NCI-H2107 treated with DMSO at 0.1 percent for 48 hours (cell line): Measurements from ENCODE around the gene RNF144A.
"Not testable (repeated sequence)": the region's sequence is repeated elsewhere in the genome, so short reads cannot be mapped to it uniquely, and the experiment has no call there.

Source experiments
- DNase-seq: peaks from one replicate; lab custom pipeline; 2025; ENCODE audit not compliant: unreplicated experiment; lab: John Stamatoyannopoulos, UW

RNF144A gene

DNA sequence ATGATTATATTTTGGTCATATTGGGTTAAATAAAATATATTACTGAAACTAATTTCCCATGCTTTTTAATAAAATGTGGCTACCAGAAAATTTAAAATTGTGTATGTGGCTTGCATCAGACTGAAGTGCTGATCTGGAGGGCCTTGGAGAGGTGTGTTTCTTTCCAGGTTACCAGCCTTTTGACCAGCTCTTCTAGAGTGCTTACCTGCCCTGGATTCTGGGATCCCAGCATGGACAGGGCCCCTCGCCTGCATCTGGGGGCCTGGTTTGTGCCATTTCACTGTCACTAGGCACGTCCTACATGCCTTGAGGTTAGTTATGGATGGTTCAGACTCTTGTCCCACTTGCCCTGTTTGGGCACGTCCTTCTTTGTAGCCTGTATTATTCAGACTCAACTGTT lies 10.5 kb downstream of the RNF144A start:
- DNase-seq, result no peak

DNA sequence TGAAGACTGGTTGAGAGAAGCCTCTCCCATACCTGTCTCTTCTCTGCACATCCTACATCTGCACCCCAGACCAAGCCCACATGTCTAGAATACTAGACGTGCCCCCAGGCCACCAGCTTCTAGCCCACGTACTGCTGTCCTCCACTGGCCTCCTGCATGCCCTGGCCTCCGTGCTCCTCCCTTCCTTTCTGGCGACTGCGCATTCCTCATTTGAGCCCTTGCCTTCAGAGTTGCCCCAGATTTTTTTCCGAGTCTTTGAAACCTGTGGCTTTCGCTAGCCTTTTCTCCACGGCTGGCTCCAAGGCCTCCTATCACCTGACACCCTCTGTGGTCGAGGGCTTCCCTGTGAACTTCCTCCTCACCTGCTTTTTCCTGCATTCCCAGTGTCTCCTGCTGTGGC lies 11.2 kb downstream of the RNF144A start:
- DNase-seq, result peak; percentile 34

DNA sequence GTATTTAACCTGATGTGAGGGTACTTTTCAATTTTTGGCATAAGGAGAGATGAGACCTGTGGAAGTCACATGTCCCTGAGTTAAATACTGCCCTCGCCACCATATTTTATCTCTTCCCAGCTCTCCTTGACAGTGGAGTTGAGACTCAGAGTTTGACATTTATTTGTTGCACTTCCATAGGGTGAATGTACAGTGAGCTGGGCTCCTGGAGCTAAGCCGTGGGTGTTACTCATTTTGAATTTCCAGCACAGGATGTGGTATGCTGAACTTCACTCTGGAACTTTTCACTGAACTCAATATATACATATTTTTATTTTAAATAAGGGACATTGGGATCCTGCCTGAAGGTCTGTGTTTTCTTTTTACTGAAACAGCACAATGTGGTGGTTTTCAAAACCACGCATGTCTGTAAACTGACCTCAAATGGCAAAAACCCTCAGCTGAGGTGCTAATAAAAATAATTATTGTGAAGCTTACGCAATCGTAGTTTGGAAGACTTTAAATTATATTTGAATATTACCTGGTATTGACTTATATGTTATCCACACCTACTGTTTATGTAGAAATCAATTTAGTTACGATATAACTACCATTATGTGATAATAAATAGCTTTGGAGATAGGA lies 12.1 kb downstream of the RNF144A start:
- no peak for DNase-seq

DNA sequence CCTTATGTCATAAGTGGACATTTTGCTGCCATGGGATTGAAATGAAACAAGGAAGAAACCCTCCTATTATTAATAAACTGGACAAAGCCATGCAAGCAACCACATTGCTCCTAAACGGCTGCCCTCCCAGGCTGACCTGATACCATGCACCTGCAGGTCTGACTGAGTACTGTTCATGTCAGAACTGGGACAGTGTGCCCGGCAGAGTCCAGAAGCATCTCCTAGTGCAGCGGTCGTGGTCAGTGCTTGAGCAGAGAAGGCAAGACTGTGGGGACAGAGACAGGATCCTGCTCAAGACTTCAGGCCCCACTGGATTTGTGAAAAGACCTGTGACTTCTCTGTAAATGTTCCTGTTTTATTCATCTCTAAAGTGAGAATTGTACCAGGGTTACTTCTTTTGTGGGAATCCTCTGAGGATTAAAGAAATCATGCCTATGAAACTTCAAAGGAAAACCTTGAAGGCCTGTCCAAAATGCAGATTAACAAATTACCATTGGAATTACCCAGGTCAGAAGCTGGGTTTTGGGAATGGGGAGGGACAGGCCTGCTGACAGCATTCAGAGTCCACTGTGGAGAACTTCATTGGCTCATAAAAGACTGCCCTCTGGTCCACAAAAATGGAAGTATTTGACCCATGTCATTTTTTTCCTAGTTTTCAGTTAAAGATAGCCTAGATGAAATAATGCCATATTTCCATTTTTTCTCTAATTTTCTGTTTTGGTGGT lies 13.9 kb downstream of the RNF144A start:
- no peak for DNase-seq

DNA sequence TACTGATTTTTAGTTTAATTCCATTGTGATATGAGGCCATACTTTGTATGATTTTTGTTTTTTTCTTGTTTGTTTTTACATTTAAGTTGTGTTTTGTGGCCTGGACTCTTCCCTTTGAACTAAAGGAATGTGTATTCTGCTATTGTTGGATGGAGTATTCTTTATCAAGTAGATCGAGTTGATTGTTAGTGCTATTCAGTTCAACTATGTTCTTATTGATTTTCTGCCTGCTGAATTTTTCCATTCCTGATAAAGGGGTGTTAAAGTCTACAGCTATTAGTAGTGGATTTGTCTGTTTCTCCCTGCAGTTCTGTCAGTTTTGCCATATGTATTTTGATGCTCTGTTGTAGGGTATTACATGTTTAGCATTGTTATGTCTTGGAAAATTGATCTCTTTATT lies 14.5 kb downstream of the RNF144A start:
- DNase-seq, result no peak

DNA sequence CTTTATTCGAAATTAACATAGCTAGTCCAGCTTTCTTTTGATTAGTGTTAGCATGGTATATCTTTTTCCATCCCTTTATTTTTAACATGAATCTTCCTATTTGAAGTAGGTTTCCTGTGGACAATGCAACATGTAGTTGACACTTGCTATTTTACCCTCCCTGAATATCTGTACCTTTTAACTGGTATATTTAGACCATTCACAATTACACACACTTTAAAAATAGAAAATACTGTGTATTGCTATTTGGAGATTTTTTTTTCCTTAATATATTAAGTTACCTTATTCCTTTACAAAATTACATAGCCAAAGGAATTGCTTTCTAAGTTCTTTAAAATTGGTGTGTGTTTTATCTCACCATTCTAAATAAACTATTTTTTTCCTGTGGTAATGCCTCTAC lies 15.0 kb downstream of the RNF144A start:
- DNase-seq, result no peak

DNA sequence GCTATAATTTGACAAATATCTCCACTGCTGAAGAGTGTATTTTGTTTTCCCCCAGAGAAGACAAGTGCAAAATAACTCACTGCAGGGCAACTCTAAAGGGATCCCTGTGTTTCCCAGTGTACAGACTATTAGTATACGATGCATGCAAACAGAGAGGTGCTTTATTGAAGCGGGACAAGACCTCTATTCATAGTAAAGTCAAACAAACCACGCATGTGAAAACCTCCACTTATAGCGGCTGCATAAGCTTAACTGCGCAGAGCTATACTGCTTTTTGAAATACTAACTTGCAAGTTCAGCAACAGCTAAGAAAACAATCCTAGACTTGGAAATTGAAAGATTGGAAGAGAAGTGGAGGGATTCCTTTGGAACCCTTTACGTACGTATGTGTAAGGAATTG lies 15.6 kb downstream of the RNF144A start:
- DNase-seq, result no peak

DNA sequence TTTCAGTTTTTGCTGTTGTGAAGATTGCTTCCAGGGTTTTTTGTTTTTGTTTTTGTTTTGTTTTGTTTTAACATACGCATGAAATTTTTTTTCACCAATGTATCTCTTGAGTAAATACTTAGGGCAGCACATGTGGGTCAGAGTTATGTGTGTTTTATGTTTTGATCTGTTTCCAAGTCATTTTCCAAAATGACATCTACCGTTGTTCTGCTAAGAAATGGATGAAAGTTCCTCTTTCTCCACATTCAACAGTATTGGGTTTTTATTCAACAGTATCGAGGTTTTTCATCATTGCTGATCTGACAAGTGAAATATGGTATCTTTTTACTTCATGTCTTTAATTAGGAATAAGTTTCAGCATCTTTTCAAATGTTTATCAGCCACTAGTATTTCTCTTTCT lies 16.7 kb downstream of the RNF144A start:
- DNase-seq, result no peak

DNA sequence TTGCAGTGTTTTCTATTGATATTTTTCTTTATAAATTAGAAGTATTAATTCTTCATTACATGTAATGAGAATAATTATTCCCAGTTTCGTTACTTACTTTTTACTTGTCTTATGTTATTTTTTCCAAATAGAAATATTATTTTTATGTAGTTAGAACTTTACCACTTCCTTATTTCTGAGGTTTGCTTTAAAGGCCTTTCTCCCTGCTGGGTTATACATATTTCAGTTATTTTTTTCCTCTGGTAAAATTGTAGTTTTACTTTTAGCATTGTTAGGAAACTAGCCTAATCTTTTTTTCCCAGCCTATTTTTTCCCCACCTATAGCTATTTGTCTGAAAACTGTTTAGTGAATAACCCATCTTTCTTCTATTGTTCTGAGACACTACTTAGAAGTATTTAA lies 17.1 kb downstream of the RNF144A start:
- no peak for DNase-seq

DNA sequence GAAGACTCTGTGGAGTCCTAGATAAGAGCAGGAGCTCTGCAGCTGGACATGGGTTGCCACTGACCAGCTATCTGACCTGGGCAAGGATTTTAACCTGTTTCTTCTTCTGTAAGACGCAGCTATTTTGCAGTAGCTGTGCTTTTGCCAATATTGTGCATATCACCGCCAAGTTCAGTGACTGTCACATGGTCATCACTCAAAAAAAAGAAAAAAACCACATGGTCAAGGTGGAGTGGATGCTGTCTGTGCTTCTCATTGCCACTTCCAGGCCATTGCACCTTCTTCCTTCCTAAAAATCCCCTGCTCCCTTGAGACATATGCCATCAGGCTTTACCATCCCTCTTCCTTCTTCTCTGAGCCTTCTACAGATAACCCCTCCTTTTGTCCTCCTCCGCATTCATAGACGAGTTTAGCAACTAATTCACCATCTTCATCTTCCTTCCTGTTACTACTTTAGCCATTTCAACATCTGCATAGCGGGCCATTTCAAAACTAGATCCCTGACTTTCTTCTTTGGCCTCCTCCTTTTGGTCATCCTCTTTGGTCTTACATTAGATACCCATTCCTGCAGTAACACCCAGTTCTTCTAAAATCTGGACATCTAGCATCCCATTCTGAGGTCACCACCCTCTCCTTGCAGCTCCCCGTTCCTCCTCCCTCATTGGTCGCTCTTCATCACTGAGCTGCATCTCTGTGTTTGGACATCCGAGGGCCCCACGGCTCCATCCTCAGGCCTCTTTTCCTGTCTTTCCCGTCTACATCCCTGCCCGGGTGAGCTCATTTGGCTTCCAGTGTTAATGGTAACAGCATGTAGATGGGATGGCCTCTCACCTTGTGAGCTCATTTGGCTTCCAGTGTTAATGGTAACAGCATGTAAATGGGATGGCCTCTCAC lies 17.8 kb downstream of the RNF144A start:
- DNase-seq, result no peak

DNA sequence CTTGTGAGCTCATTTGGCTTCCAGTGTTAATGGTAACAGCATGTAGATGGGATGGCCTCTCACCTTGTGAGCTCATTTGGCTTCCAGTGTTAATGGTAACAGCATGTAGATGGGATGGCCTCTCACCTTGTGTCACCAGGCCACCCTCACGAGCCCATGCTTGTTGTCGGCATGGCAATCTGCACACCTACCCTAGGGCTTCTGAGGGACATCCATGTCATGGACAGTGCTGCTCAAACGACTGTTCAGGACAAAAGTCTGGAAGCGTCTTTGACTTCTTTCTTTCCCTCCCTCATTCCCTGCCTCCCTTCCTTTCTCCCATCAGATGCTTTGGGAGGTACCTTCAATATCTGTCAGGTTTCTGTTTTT lies 18.4 kb downstream of the RNF144A start:
- not testable (repeated sequence) for DNase-seq

DNA sequence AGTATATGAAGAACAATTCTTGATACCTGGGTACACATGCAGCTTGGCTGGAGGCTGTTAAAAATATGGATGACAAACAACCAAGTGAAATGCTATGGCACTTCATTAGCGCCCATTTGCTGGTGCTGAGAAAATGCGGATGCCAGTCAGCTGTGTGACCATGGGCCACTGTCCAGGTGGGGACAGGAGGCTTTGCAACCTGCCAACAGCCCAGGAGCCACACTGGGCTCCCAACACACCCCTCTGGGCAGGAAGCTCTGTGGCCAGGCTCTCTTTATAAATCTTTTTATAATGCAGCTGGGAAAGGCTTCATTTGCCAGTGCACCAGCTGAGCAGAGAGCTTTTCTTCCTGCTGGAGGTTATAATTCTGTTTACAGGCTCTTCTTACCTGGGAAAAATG lies 19.9 kb downstream of the RNF144A start:
- DNase-seq, result no peak

DNA sequence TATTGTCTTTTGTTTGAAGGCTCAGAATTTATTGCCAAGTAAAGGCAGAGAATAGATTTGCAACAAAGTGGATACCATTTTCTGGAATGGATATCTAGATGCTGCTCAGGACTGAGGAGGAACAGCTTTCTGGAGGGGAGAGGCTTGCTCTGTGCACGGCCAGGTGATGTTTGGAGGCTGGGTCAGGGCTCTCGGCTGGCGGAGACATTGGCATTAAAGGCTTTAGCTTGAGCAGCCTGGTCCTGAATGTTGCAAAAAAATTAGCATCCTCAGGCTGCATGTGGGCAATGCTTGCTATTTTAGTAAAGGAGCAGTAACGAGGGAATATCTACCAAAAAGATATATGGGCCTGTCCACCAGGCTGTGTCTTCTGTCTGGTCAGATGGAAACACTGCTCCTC lies 20.4 kb downstream of the RNF144A start:
- no peak for DNase-seq

DNA sequence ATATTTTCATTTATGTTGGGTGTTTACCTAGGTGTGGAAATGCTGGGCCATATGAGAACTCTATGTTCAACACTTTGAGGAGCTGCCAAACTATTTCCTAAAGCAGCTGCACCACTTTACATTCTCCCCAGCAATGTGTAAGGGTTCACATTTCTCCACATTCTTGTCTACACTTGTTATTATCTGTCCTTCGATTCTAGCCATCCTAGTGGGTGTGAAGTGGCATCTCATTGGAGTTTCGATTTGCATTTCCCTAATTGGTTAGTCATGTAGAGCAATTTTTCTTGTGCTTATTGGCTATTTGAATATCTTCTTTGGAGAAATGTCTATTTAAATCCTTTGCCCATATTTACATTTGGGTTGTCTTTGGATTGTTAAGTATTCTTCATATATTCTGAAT lies 21.9 kb downstream of the RNF144A start:
- DNase-seq, result no peak

DNA sequence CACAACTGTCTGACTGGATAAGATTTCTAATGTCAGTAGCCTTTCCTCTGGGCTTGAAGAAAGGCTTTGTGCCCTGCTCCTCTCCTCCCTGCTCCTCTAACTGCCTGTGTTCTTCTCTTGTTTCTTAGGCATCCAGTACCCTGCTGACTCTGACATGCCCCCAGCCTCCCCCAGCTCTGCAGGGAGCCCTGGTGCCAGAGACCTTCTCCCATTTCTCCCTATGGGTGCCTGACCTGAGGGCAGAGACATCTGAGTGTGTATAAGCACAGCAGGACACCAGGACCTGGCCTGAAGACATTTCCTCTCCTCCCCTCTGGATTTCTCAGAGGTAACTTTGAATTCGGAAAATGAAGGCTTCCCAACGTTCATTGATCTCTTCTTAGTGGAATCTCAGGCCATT lies 23.6 kb downstream of the RNF144A start:
- no peak for DNase-seq

DNA sequence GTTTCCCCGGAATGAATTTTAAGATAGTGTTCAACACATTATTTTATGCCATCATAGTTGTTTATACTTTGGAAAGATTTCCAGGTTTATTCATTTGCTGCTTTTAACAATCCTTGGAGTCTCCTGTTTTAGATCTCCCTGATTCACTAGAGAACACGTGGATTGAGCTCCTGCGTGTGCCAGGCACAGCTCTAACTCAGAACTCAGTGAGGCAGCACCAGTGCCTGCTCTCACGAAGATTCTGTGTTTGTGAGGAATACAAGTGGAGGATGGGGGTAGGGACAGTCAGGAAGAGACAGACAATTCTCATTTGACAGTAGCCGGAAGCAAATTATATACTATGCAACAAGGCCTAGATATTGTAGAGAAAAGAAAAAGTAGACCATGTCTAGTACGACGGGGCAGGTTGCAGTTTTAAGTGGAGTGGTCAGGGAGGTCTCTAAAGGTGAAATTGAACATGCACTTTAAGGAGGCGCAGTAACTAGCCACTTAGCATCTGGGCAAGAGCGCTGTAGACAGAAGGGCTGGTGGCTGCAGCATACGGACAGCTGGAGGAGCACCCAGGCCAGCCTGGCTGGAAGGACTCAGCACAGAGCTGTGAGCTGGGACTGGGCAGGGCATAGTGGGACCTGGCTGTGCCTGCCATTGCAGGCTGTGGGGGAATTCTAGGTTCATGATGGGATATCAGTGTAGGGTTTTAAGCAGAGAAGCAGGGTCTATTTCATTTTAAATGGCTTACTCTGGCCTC lies 24.3 kb downstream of the RNF144A start:
- DNase-seq, result no peak

DNA sequence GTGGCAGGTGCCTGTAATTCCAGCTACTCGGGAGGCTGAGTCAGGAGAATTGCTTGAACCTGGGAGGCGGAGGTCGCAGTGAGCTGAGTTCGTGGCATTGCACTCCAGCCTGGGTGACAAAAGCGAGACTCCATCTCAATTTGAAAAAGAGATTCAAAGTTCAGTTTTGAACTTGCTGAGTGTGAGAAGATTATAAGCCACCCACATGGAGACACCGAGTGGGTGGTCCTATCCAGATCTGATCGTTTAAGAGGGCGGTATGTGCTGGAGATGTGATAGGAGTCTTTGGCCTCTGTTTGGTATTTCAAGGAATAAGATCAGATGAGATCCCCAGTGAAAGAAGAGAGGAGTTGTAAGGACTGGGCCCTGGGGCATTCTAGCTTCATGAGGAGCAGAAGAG lies 25.6 kb downstream of the RNF144A start:
- DNase-seq, result no peak

DNA sequence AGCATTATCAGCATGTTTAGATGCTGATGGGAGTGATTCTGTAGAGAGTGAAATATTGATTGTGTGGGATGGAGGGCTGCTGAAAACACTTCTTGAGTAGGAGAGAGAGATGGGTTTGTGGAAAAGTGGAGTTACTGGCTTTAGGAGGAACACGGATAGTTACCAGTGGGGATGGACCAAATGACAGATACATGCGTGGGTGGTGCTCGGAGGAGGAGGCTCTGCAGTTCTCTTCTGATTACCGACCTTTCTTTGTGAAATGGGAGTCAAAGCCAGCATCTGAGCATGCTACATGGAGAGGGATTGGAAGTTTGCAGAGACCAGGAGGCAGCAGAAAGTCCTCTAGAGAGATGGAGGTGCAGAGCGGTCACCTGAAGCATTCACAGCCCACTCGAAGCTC lies 26.3 kb downstream of the RNF144A start:
- DNase-seq, result no peak

DNA sequence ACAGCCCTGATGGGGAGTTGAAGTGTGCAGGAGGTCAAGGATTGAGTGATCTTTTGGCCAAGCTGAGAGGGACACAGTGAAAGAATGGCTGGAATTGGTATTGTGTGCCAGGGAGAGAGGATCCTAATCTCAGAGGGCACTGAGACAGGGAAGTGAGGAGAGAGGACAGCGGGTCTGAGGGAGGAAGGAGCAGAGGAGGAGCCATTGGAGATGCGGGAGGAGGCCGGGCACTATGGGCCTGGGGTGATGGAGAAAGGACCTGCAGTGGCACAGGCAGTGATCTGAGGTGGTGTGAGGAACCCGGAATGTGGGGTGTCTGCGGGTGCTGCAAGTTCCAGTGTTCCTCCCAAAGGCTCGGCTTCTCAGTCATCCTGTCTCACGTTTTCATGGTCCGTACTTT lies 26.8 kb downstream of the RNF144A start:
- no peak for DNase-seq

DNA sequence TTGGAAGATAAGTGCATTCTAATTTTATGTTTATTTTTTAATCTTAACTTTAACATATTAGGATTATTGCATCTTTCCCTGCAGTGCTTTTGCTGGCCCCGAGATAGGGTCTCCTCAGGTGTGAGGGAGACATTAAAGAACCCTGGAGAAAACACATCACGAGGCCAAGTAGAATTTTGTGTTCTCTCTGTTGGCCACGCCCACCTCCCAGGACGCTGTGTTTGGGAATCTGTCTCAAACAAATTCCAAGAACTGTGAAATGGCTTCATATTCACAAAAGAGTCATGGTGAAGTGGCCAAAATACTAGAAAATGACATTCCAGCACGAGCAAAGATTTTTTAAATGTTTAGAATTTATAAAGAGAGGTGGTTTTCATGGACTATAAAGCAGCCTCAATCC lies 27.3 kb downstream of the RNF144A start:
- DNase-seq, result no peak

DNA sequence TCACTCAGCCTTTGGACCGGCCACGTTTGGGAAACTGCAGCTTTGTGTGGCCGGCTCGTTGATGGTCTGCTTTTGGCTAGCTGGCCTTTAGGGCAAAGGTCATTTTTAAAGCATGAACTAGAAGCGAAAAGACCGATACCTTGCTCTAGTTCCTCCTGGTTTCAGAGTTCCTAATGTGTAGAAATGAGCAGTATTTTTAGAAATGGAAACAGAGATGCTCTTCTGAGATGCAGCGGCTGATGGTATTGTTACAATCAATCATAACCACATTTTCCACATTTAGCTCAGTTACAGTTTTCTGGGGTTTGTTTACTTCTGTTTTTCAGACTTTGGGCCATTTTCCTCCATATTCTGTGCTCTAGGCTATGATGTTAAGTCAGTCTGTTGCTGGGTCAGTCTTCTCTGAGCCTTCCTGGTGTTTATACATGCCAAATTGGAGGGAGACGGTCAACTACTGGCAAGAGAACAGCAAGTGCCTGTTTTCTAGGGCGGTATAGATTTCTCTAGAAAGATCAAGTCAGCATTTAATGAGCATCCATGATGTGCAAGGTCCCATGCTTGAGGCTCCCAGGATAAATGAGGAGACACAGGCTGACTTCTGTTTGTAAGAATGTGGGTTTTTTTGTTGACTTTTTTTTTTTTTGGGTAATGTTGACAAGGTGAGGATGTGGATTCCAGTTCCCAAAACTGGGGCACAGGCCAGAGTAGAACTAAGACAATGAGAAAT lies 28.0 kb downstream of the RNF144A start:
- no peak for DNase-seq
